ENCODE data around the gene ATF3. TPM values are rescaled to one million over a fixed set of nuclear protein-coding genes. Genes with fewer than 3 reads are reported as not detected.
"Not testable (repeated sequence)": the region's sequence is repeated elsewhere in the genome, so short reads cannot be mapped to it uniquely, and the experiment has no call there.

Gene ATF3
- total RNA-seq, 3 donors from 2014 or later: 14.8 to 27.2 (median 16.8) TPM

DNA sequence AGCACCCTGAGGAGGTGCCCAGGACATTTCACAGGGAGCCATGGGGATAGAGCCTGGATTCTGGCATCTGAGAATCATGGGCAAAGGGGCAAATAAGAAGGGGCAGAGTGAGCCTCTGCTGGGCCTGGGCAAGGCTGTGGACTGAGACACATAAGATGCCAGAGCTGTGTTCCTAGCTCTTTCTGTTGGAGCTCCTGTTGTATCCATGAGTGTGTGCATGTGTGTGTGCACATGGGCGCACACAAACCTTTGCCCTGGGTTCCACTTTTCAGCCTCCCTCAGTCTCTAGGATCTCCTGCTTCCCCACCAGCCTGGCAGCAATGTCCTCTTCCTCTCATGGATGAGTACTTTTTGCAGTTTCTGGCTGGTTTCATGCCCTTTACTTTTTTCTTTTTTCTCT lies 44.0 kb downstream of the ATF3 start:
- H3K4me3 Mint-ChIP-seq: no peak overlapping the region

DNA sequence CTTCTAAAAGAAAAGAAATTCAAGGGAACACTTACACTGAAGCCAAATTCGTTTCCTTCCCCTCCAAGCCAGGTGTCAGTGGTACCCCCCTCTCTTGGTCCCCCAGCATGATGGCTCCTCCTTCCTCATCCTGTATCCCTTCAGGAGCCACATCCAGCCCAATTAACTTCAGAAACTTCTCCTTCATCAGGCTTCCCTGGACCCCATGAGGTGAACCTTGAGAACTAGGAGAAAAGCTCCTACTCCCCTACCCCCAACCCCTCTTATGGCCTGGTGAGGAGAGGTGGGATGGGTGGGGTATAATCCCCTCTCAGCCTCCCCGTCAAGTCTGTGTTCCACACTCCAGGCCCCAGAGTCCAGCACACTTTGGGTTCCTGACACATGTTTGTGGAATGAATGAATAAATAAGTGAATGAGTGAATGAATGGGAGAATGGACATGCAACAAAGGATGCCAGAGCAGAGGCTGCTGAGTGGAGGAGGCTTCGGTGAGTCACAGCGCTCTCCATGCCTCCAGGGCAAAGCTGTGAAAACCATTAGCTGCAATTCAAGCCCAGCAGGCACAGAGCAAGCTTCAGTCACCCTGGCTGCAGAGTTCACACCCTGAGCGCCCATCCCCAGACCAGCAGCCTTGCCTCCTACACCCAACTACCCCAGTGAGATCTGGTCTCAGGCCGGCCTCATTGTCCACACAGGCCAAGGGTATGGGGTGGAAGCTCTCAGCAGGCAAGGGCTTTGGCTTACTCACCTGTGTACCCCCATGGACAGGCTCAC lies 47.3 kb downstream of the ATF3 start:
- ATAC-seq: no peak
- no peak for DNase-seq
- Mint-ChIP-seq H3K9me3 (no peaks in the 10 kb centered on the region), H3K4me3 (no peak overlapping the region), H3K36me3 (ENCODE audit: insufficient read depth) (no peaks in the 10 kb centered on the region), H3K4me1 (ENCODE audit: low read depth) (no peaks in the 10 kb centered on the region), H3K27me3 (ENCODE audit: low read depth) (peaks cover 20% of the 10 kb centered on the region)

More for the DNA sequence above, 44.0 kb downstream of the ATF3 start:
- no peaks in the 10 kb centered on the region for H3K4me1 Mint-ChIP-seq (ENCODE audit: low read depth)
- ATAC-seq: no peak
- no peaks in the 10 kb centered on the region for H3K9me3 Mint-ChIP-seq
- H3K27me3 Mint-ChIP-seq (ENCODE audit: low read depth): peaks cover 16% of the 10 kb centered on the region
- no peak for DNase-seq
- no peaks in the 10 kb centered on the region for H3K36me3 Mint-ChIP-seq (ENCODE audit: insufficient read depth)

DNA sequence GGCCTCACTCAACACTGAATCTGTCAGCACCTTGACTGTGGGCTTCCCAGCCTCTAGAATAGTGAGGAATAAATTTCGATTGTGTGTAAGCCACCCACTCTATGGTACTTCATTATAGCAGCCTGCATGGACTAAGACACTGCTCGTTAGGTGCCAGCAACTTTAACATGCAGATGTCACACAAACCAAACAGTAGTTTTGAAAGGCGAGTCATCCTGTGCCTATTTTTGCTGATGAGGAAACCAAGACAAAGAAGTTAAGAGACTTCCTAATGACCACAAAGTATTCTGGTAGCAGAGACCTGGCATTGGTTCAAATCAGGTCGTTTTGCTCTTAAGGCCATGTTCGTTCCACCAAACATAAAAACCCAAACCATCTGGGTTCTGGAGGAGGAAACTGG lies 48.2 kb downstream of the ATF3 start:
- Mint-ChIP-seq H3K36me3 (ENCODE audit: insufficient read depth) (no peaks in the 10 kb centered on the region), H3K4me1 (ENCODE audit: low read depth) (no peaks in the 10 kb centered on the region), H3K9me3 (no peaks in the 10 kb centered on the region), H3K27me3 (ENCODE audit: low read depth) (peaks cover 20% of the 10 kb centered on the region), H3K4me3 (no peak overlapping the region)
- ATAC-seq (no peak), DNase-seq (no peak)

DNA sequence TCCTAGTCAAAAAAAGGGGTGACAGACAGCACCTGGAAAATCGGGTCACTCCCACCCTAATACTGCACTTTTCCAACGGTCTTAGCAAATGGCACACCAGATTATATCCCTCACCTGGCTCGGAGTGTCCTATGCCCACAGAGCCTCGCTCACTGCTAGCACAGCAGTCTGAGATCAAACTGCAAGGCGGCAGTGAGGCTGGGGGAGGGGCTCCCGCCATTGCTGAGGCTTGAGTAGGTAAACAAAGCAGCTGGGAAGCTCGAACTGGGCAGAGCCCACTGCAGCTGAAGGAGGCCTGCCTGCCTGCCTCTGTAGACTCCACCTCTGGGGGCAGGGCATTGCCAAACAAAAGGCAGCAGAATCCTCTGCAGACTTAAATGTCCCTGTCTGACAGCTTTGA lies 49.7 kb downstream of the ATF3 start:
- H3K36me3 Mint-ChIP-seq (ENCODE audit: insufficient read depth); H3K9me3 Mint-ChIP-seq; H3K4me1 Mint-ChIP-seq (ENCODE audit: low read depth); ATAC-seq; H3K4me3 Mint-ChIP-seq; DNase-seq: not testable (repeated sequence)
- H3K27me3 Mint-ChIP-seq (ENCODE audit: low read depth): peaks cover 20% of the 10 kb centered on the region

DNA sequence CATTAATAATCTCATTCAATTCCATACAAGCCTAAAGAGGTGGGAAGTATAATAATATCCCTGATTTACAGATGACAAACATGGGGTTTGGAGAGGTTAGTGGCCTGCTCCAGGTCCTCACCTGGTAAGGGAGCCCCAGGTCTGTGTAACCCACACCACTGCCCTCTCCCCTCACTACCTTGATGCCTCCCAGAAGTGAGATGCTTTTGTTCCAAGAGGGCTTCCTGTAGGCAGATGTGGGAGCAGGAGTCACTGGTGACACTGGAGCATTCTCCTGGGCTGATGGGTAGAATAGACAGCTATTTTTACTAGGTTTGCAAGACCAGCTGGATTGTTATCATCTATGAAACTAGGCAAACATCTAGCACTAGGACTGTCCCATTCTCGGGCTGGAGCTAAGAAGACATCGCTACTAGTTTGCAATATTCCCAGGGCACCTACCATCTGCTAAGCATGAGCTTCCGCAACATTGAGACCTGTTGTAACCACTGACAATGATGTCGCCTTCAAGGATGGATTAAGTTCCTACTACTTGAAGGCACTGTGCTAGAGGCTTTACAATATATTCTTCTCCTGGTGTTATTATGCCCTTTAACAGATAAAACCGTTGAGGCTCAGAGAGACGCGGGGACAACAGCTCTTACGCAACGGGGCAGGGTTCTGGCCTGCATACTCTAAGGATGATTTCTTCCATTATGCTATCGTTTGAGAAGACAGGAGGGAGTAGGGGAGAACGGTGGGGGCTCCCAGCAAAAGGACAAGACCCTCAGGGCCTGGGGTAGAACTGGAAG lies 56.0 kb downstream of the ATF3 start:
- Mint-ChIP-seq H3K4me1 (ENCODE audit: low read depth) (peaks cover 8% of the 10 kb centered on the region), H3K36me3 (ENCODE audit: insufficient read depth) (no peaks in the 10 kb centered on the region), H3K4me3 (no peak overlapping the region), H3K9me3 (no peaks in the 10 kb centered on the region), H3K27me3 (ENCODE audit: low read depth) (no peaks in the 10 kb centered on the region)
- DNase-seq (no peak), ATAC-seq (no peak)

DNA sequence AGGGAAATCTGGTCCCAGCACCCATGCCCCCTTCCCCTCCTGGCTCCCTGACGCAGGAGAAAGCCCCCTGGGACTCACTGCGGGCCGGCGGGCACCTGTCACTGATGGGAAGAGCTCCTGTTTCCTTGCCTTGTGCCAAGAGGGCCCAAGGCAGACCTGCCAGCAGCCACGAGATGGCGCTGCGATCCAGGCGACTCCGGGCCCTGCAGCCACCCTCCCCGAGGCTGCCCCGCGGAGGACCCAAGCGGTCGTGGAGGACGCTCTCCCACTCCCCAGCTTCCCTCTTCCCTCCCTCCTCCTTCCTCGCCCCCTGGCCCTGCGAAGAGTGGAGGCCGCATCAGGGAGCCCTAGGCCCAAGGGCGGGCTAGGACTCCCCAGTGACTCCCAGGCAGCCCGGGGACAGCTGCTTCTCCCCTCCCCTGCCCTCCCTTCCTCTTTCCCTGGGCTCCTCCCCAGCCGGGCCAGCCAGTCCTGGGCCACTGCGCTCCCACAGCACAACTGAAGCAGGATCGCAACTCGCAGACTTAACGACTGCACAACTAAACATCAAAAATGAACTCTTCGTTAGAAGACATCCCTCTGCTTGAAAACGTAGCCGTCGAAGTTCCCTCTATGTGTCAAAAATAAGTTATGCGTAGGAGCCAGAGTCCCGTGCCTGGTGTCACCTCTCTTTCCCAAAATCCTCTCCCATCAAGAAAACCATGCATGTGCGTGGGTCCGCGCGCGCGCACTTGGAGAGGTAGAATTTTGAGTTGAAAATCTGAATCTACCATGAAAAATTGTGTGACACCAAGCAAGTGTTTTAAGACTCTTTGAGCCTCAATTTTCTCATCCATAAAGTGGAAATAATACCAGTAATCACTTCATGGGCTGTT lies 56.9 kb downstream of the ATF3 start:
- DNase-seq (peak; percentile 76), ATAC-seq (peak; percentile 96 to 98)
- Mint-ChIP-seq H3K9me3 (no peaks in the 10 kb centered on the region), H3K4me1 (ENCODE audit: low read depth) (peaks cover 8% of the 10 kb centered on the region), H3K4me3 (peak overlapping the region; percentile 46), H3K27me3 (ENCODE audit: low read depth) (peaks cover 6% of the 10 kb centered on the region), H3K36me3 (ENCODE audit: insufficient read depth) (no peaks in the 10 kb centered on the region)

DNA sequence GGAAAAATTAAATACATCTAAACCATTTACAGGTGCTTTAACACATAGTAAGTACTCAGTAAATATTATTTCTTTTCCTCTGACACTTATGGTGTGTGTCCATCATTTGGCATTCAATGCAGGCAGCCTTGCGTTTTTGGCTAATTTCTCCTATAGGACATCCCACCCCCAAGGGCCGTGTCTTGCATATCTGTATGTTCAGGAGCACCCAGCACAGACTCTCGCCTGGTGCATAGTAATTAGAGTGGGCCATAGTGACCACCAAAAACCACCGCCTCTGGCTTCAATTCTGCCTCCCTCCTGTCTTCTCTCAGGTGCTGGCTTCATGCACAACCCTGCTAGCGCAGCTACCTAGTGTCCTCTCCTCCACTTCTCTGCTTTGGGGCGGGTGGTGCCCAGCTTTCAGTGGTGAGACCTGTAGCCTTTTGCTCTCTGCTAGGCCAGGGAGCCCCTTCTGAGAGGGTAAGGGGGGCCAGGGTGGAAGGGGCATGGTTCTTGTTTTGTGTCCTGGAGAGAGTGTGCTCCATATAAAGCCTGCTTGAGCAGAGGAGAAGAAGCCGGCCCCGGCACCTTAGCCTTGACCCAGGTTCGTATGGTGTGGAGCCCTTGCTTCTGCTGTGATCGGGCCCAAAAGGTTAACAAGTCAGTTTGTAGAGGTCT lies 57.7 kb downstream of the ATF3 start:
- ATAC-seq (no peak), DNase-seq (no peak)
- Mint-ChIP-seq H3K27me3 (ENCODE audit: low read depth) (peaks cover 6% of the 10 kb centered on the region), H3K9me3 (no peaks in the 10 kb centered on the region), H3K4me1 (ENCODE audit: low read depth) (peaks cover 8% of the 10 kb centered on the region), H3K4me3 (no peak overlapping the region), H3K36me3 (ENCODE audit: insufficient read depth) (no peaks in the 10 kb centered on the region)

DNA sequence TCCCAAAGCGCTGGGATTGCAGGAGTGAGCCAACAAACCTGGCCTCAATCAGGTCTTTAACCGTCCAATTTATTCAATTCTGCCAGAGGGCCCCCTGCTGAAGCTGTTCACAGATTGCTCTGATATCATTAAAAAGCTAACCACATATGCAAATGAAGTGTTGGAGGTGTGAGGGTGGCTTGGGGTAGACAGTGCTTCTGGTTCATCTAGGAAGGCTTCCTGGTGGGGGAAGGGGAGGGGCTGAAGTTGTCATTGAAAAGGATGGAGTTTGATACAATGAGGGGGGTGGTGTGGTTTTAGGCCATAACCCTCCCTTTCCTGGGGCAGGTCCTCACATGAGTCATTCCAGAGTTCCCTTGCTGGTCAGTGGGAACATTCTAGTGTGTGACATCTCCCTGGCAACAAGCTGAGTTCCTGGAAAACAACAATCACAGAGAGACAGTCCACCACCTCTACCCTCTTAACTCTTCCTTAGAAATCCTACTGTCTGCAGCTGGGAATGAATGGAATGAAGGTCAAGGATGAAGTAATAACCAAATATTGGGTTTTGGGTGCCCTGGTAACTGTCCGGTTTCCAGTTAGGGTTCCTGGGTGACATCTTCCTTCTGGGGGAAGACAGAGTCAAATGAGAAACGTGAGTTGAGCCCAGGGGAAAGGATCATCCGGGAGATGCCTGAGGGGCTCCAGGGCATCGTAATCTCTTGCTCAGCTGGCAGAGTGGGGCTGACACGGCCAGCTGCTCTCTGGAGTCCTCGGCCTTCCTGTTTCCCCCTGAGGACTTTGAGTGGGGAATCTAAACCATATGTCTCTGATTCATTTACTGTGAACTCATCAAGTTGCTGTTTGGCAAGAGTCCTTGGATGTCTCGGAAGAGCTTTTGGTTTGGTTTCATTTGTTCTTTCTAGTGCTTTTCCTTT lies 58.9 kb downstream of the ATF3 start:
- Mint-ChIP-seq H3K4me1 (ENCODE audit: low read depth) (peaks cover 8% of the 10 kb centered on the region), H3K9me3 (no peaks in the 10 kb centered on the region), H3K27me3 (ENCODE audit: low read depth) (peaks cover 6% of the 10 kb centered on the region), H3K4me3 (no peak overlapping the region), H3K36me3 (ENCODE audit: insufficient read depth) (no peaks in the 10 kb centered on the region)
- no peak for DNase-seq
- ATAC-seq: no peak

DNA sequence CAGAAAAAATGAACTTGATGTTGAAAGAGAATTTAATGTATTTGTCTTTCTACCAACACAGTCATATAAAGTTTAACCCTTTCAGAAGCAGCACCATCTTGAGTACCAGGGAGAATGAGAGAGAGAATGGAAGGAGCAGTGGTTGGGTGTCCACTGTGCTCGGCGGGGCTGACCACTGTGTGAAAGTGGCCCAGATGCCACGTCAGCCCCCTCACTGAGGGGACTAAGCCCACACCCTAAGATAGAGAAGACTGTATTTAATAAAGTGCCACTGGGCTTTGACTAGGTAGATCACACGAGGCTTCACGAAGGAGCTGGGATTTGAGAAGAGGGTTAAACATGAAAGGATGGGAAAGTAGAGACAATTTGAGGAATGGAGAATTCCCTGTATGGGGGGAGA lies 59.9 kb downstream of the ATF3 start:
- H3K27me3 Mint-ChIP-seq (ENCODE audit: low read depth): peaks cover 6% of the 10 kb centered on the region
- no peaks in the 10 kb centered on the region for H3K9me3 Mint-ChIP-seq
- no peaks in the 10 kb centered on the region for H3K36me3 Mint-ChIP-seq (ENCODE audit: insufficient read depth)
- peaks cover 8% of the 10 kb centered on the region for H3K4me1 Mint-ChIP-seq (ENCODE audit: low read depth)
- no peak overlapping the region for H3K4me3 Mint-ChIP-seq
- DNase-seq (no peak), ATAC-seq (no peak)

DNA sequence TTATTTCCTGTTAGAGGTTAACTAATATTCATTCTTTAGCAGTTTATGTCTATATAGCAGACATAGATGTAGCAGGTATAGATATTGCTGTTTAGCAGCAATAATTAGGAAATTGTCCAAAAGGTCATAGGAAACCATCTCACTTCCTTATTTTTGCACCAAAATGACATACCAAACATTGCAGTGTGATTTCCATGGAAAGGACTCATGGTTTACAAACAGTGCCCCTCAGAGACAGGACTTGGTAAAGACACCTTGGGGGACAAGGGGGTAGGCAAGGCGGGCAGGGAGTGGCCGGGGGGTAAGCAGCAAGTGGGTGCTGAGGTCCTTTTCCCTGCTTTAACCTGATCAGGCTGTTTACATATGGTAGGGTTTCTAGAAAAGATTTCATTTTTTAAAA lies 60.5 kb downstream of the ATF3 start:
- H3K4me1 Mint-ChIP-seq (ENCODE audit: low read depth): peaks cover 8% of the 10 kb centered on the region
- no peak overlapping the region for H3K4me3 Mint-ChIP-seq
- H3K36me3 Mint-ChIP-seq (ENCODE audit: insufficient read depth): no peaks in the 10 kb centered on the region
- no peak for ATAC-seq
- no peak for DNase-seq
- no peaks in the 10 kb centered on the region for H3K9me3 Mint-ChIP-seq
- H3K27me3 Mint-ChIP-seq (ENCODE audit: low read depth): peaks cover 9% of the 10 kb centered on the region

DNA sequence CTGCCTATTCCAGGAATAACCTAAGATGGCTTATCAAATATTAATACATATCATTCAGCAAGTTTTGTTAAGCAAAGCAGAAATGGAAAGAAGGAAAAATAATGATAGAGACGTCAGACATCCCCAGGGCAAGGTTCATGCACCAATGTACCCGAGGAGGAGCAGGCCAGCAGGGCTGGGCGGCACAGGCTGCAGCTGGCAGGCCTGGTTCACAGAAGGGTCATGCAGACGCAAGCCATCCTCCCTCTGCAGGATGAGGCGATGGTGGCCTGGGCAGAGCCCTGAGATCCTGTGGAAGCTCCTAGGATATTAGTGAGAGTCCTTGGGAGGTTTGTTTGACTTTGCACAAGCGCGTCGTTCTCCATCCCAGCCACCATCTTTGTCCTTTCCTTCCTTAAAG lies 61.0 kb downstream of the ATF3 start:
- peaks cover 9% of the 10 kb centered on the region for H3K27me3 Mint-ChIP-seq (ENCODE audit: low read depth)
- no peaks in the 10 kb centered on the region for H3K36me3 Mint-ChIP-seq (ENCODE audit: insufficient read depth)
- H3K9me3 Mint-ChIP-seq: no peaks in the 10 kb centered on the region
- no peak overlapping the region for H3K4me3 Mint-ChIP-seq
- peaks cover 8% of the 10 kb centered on the region for H3K4me1 Mint-ChIP-seq (ENCODE audit: low read depth)
- DNase-seq (no peak), ATAC-seq (no peak)

DNA sequence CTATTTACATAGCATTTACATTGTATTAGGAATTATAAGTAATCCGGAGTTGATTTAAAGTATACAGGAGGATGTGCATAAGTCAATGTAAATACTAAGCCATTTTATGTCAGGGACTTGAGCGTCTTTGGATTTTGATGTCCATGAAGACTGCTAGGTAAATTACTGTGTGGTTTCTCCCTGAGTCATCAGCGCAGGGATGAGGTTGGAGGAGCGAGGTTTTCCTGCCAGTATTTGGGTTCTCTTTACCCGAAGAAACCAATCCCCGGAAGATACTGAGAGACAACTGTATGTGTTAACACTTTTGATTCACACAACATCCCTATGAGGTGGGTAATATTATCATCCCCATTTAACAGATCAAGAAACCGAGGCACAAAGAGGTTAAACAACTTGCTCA lies 61.7 kb downstream of the ATF3 start:
- H3K9me3 Mint-ChIP-seq: no peaks in the 10 kb centered on the region
- DNase-seq (no peak), ATAC-seq (no peak)
- H3K4me3 Mint-ChIP-seq: no peak overlapping the region
- peaks cover 8% of the 10 kb centered on the region for H3K4me1 Mint-ChIP-seq (ENCODE audit: low read depth)
- peaks cover 9% of the 10 kb centered on the region for H3K27me3 Mint-ChIP-seq (ENCODE audit: low read depth)
- H3K36me3 Mint-ChIP-seq (ENCODE audit: insufficient read depth): no peaks in the 10 kb centered on the region
